ENCODE measurements around the gene GALNS.

GRCh38 chr16:88812513-88813268 lies 44.1 kb downstream of the GALNS start:
- TF ChIP-seq EZH2phosphoT487 (IDR thresholded peaks at IDR 0.05; ENCODE audit: low read depth, severe bottlenecking, unreplicated experiment) (no peak), CTCF (IDR thresholded peaks at IDR 0.05; ENCODE audit: poor library complexity) (no peak)
